ENCODE measurements around the gene CD83.

Gene CD83

GRCh38 chr6:14182916-14183315 is 65.3 kb downstream of the CD83 start:
- no peaks in the 10 kb centered on the region for H3K36me3 ChIP-seq (ENCODE audit: control insufficient read depth, insufficient read depth, low read length)
- 47 to 72% methylated on average over 1 of the region's 1 CpG for WGBS, 2 experiments
- H3K9me3 ChIP-seq (ENCODE audit: control insufficient read depth, low read length): no peaks in the 10 kb centered on the region
- H3K4me1 ChIP-seq (ENCODE audit: control insufficient read depth, insufficient read depth, low read length): no peaks in the 10 kb centered on the region
- H3K27ac ChIP-seq (ENCODE audit: insufficient read depth, low read depth, low read length, poor library complexity, severe bottlenecking): no peak overlapping the region
- no peak overlapping the region for H3K4me3 ChIP-seq (ENCODE audit: insufficient read depth, low read depth, low read length)
- no peaks in the 10 kb centered on the region for H3K27me3 ChIP-seq (ENCODE audit: control insufficient read depth, insufficient read depth, low read length, poor library complexity, severe bottlenecking)

Measured in ectodermal cell (in vitro differentiated cells).